Upper lobe of left lung (tissue), 4 donors: ENCODE measurements around the gene OGFOD2.

Experiments used
- CTCF ChIP-seq, 6 experiments: fragments of 450-650 bp in 4 of 6; fragments of 200-600 bp in 2 of 6; sonication (generic) in 2 of 6; IDR thresholded peaks; one replicate each; pipeline ENCODE4 v1.5.1; 2016 to 2019; ENCODE audit warnings: antibody characterized with exemption in 6 of 6
- POLR2A ChIP-seq, 4 donors: fragments of 450-650 bp; IDR thresholded peaks; one replicate each; pipeline ENCODE4 v1.5.1; 2016 to 2017; ENCODE audit warnings: antibody characterized with exemption in 4 of 4, mild to moderate bottlenecking in 2 of 4
- POLR2AphosphoS5 ChIP-seq, 2 donors: sonication (generic); formaldehyde crosslinking; IDR thresholded peaks; one replicate each; pipeline ENCODE4 v1.5.1; 2017; ENCODE audit warnings: antibody characterized with exemption in 2 of 2

- TF ChIP-seq CTCF (IDR thresholded peaks at IDR 0.05) (no peak), POLR2A (IDR thresholded peaks at IDR 0.05) (no peak), POLR2AphosphoS5 (IDR thresholded peaks at IDR 0.05) (no peak)
These were observed 13.3 kb upstream of the OGFOD2 start for GRCh38 chr12:122961531-122962329.
